Measurements from ENCODE around the gene SNX17. TPM values are rescaled to one million over a fixed set of nuclear protein-coding genes. Genes with fewer than 3 reads are reported as not detected.
A peak's percentile ranks its signal among the peaks of the same experiment; 100 is the strongest.

Gene SNX17, protein sequence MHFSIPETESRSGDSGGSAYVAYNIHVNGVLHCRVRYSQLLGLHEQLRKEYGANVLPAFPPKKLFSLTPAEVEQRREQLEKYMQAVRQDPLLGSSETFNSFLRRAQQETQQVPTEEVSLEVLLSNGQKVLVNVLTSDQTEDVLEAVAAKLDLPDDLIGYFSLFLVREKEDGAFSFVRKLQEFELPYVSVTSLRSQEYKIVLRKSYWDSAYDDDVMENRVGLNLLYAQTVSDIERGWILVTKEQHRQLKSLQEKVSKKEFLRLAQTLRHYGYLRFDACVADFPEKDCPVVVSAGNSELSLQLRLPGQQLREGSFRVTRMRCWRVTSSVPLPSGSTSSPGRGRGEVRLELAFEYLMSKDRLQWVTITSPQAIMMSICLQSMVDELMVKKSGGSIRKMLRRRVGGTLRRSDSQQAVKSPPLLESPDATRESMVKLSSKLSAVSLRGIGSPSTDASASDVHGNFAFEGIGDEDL
- 59.1 TPM for polyA plus RNA-seq (2013, experiment 1 of 2)
- polyA plus RNA-seq (2013, experiment 2 of 2): 55.9 TPM

DNA sequence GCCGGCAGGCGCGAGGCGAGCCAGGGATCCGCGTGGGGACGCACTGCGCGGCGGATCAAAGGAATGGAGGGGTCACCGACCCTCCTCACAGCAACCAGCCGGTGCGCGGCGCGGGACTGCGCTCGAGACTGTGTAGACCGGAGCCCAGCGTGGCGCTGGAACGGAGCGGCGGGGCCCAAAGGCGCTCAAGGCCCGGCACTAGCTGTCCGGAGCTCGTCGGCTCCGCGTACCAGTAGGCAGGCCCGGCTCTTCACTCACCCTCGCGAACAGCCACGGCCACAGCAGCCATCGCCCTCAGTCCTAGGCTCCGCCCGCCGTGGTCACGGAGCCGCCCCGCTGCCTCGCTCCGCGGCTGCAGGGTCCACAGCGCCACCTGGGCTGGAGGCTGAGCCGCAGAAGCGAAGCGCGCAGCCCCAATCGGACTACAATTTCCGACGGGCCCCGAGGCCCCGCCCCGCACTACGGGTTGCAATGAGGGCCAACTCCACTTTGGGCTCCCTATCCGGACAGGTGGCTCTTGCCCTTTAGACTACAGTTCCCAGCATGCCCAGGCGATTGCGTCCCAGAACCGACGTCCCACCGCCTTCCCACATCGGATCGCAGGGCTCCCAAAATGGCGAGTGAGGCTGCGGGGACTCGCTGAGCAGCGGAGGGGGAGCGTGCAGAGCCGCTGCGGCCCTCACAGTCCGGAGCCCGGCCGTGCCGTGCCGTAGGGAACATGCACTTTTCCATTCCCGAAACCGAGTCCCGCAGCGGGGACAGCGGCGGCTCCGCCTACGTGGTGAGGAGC lies at the start of gene SNX17, which contains the start of gene EIF2B4:
Gene SNX17 (plus strand): TSS at position 591 of the 790 bp plus-strand sequence. CDS start 128 bp downstream, at position 719.
Gene EIF2B4 (minus strand): TSS at position 313 of the 790 bp plus-strand sequence. CDS start 24 bp downstream, at position 289.
- Histone ChIP-seq H3K4me3 (ENCODE audit: low read length) (peak within 1 kb of the TSS; percentile 98), H3K27ac (ENCODE audit: low read depth, low read length) (peak within 1 kb of the TSS; percentile 69), H3K9ac (ENCODE audit: low read depth, low read length) (peak within 1 kb of the TSS; percentile 93), H3K9me3 (ENCODE audit: insufficient read depth, low read depth, low read length) (no peaks in the 10 kb centered on the region), H3K36me3 (ENCODE audit: insufficient read depth, low read length) (peaks cover 63% of the 10 kb centered on the region), H3K27me3 (ENCODE audit: insufficient read depth, low read length) (no peaks in the 10 kb centered on the region), H3K4me1 (ENCODE audit: insufficient read depth, low read length) (peaks cover 9% of the 10 kb centered on the region; the same call in 1 of the 2 replicates)
- under 1% methylated on average over 85 of the region's 85 CpGs for WGBS

DNA sequence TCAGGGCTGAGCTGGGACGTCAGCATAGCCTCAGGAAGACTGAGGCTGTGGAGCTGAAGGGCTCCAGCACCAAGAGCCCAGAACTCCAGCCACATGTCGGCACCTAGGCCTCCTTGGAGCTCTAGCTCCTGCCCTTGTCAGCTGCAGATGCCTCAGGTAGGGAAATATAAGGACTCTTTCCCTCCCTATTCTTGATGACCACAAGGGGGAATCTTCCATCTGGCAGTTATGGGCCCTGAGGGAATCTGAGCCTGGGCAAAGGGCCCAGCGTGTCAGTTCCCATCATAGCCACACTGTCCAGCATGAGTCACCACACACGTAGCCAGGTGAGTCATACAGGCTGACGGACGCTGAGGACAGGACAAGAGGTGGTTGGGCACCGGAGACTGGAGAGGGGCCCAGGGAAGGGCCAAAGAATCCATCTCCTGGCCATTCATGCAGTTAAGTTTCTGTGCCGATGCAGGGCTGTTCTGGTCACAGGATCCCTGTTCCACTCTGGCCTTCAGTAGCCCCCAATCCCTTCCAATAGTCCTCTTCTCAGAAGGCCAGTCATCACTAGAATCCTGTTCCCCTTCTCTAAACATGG lies 49.4 kb upstream of the SNX17 start:
- 62% methylated on average over 8 of the region's 8 CpGs for WGBS
- H3K9me3 ChIP-seq (ENCODE audit: insufficient read depth, low read depth, low read length): no peaks in the 10 kb centered on the region
- H3K4me3 ChIP-seq (ENCODE audit: low read length): peak overlapping the region; percentile 85; the same call in 1 of the 2 replicates
- peaks cover 7% of the 10 kb centered on the region for H3K36me3 ChIP-seq (ENCODE audit: insufficient read depth, low read length)
- no peak overlapping the region for H3K27ac ChIP-seq (ENCODE audit: low read depth, low read length)
- H3K27me3 ChIP-seq (ENCODE audit: insufficient read depth, low read length): no peaks in the 10 kb centered on the region
- peaks cover 13% of the 10 kb centered on the region; the same call in 1 of the 2 replicates for H3K4me1 ChIP-seq (ENCODE audit: insufficient read depth, low read length)
- 0 out of 2 replicates have a peak overlapping the region, but pooled peaks have one; percentile 32 for H3K9ac ChIP-seq (ENCODE audit: low read depth, low read length)

- Histone ChIP-seq H3K4me1 (ENCODE audit: insufficient read depth, low read length) (peaks cover 13% of the 10 kb centered on the region; the same call in 1 of the 2 replicates), H3K27me3 (ENCODE audit: insufficient read depth, low read length) (no peaks in the 10 kb centered on the region), H3K36me3 (ENCODE audit: insufficient read depth, low read length) (peaks cover 20% of the 10 kb centered on the region), H3K4me3 (ENCODE audit: low read length) (peak overlapping the region; percentile 85), H3K9me3 (ENCODE audit: insufficient read depth, low read depth, low read length) (no peaks in the 10 kb centered on the region), H3K27ac (ENCODE audit: low read depth, low read length) (peak overlapping the region; percentile 88), H3K9ac (ENCODE audit: low read depth, low read length) (peak overlapping the region; percentile 99)
- WGBS: 7% methylated on average over 10 of the region's 10 CpGs
These were observed 48.1 kb upstream of the SNX17 start for GRCh38 chr2:27322301-27322765.

DNA sequence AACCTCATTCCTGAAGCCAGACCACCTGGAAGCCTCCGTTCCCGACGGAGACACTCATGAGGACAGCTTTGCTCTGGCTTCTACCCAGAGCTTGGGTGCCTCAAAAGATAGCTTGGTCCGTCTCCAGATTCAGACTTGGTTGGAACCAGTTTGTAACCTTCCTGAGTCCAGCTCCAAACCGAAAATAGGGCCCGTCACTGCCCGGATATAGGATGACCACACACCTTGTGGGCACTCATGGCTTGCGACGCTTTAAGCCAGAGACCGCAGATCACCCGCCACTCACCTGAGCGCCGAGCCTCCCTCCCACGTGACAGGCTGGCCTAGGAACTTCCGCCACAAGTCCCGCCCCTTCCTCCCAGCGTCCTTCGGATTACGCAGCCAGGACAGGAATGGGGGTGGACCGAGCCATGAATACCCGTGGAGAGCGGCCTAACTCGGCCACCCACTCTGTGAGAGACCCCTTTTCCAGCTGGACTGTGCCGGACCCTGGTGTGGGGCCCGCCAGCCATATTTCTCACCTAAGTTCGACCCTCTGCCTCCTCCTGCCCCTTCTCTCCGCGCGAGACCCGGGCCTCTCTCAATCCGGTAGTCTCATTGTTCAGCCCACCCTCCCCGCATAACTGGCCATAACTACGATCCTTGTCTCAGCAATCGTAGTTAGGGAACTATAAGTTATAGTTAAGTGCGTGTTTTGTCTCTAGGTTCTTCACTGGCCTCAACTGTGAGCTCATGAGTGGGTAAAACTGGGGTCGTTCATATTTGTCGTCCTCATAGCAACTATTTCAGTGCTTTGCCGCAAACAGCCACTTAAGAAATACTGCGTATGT lies 47.4 kb upstream of the SNX17 start, which contains the start of gene MPV17:
Gene MPV17 (minus strand): TSS at position 332 of the 830 bp plus-strand sequence. CDS start 580 bp downstream, outside the sequence.
- H3K36me3 ChIP-seq (ENCODE audit: insufficient read depth, low read length): peaks cover 25% of the 10 kb centered on the region
- H3K9me3 ChIP-seq (ENCODE audit: insufficient read depth, low read depth, low read length): no peaks in the 10 kb centered on the region
- WGBS: 3% methylated on average over 39 of the region's 39 CpGs
- peak within 1 kb of the TSS; percentile 85 for H3K4me3 ChIP-seq (ENCODE audit: low read length)
- peak within 1 kb of the TSS; percentile 88 for H3K27ac ChIP-seq (ENCODE audit: low read depth, low read length)
- peaks cover 13% of the 10 kb centered on the region; the same call in 1 of the 2 replicates for H3K4me1 ChIP-seq (ENCODE audit: insufficient read depth, low read length)
- H3K9ac ChIP-seq (ENCODE audit: low read depth, low read length): peak within 1 kb of the TSS; percentile 99
- no peaks in the 10 kb centered on the region for H3K27me3 ChIP-seq (ENCODE audit: insufficient read depth, low read length)

- 45% methylated on average over 5 of the region's 5 CpGs for WGBS
- Histone ChIP-seq H3K27me3 (ENCODE audit: insufficient read depth, low read length) (no peaks in the 10 kb centered on the region), H3K4me3 (ENCODE audit: low read length) (peak overlapping the region; percentile 85), H3K4me1 (ENCODE audit: insufficient read depth, low read length) (peaks cover 13% of the 10 kb centered on the region; the same call in 1 of the 2 replicates), H3K9ac (ENCODE audit: low read depth, low read length) (peak overlapping the region; percentile 99), H3K36me3 (ENCODE audit: insufficient read depth, low read length) (peaks cover 32% of the 10 kb centered on the region), H3K27ac (ENCODE audit: low read depth, low read length) (peak overlapping the region; percentile 88), H3K9me3 (ENCODE audit: insufficient read depth, low read depth, low read length) (no peaks in the 10 kb centered on the region)
These were observed 46.7 kb upstream of the SNX17 start for GRCh38 chr2:27323596-27324285.

DNA sequence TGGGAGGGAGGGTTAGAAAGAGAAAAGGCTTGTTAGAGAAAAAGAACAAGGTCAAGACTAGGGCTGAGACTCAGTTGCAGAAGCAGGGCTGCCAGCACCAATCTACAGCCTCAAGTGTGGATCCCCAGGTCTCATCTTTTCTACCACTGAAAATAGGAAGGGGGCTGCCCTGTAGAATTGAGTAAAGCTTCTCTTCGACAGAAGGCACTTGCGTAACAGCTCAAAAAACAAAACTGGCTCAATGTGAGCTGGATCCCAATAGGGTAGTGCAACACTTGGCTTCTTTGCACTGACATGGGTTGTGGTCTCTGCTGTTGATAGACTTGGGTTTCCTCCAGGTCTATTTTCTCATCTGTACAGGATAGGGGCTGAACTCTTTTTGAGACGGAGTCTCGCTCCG lies 45.7 kb upstream of the SNX17 start:
- H3K9ac ChIP-seq (ENCODE audit: low read depth, low read length): no peak overlapping the region
- H3K4me3 ChIP-seq (ENCODE audit: low read length): no peak overlapping the region
- H3K9me3 ChIP-seq (ENCODE audit: insufficient read depth, low read depth, low read length): no peaks in the 10 kb centered on the region
- H3K36me3 ChIP-seq (ENCODE audit: insufficient read depth, low read length): peaks cover 42% of the 10 kb centered on the region
- WGBS: 97% methylated on average over 5 of the region's 5 CpGs
- H3K4me1 ChIP-seq (ENCODE audit: insufficient read depth, low read length): peaks cover 13% of the 10 kb centered on the region; the same call in 1 of the 2 replicates
- H3K27me3 ChIP-seq (ENCODE audit: insufficient read depth, low read length): no peaks in the 10 kb centered on the region
- no peak overlapping the region for H3K27ac ChIP-seq (ENCODE audit: low read depth, low read length)

DNA sequence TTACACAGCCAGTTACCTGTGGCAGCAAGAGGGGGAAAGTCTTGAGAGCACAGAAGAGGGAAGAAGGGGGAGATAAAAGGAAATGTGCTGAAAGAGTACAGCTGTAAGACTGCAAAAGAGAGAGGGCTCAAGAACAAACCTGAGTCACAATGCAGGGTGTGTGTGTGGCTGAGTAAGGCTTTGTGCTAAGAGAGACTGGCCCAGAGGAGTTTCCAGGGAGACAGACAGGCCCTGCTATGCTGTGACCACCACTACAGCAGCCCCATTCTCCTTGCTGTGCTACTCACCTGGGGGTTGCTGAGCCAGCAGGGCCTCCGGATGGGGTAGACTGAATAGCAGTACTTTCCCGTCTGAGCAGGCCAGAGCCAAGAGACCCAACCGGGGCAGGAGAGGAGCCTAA lies 35.1 kb upstream of the SNX17 start:
- Histone ChIP-seq H3K4me3 (ENCODE audit: low read length) (no peak overlapping the region), H3K4me1 (ENCODE audit: insufficient read depth, low read length) (no peaks in the 10 kb centered on the region), H3K9me3 (ENCODE audit: insufficient read depth, low read depth, low read length) (no peaks in the 10 kb centered on the region), H3K9ac (ENCODE audit: low read depth, low read length) (no peak overlapping the region), H3K27ac (ENCODE audit: low read depth, low read length) (no peak overlapping the region), H3K27me3 (ENCODE audit: insufficient read depth, low read length) (no peaks in the 10 kb centered on the region), H3K36me3 (ENCODE audit: insufficient read depth, low read length) (peaks cover 90% of the 10 kb centered on the region)
- WGBS: 91% methylated on average over 3 of the region's 3 CpGs

GRCh38 chr2:27336173-27336572 lies 34.2 kb upstream of the SNX17 start:
- WGBS: 94% methylated on average over 7 of the region's 7 CpGs
- Histone ChIP-seq H3K4me1 (ENCODE audit: insufficient read depth, low read length) (no peaks in the 10 kb centered on the region), H3K9me3 (ENCODE audit: insufficient read depth, low read depth, low read length) (no peaks in the 10 kb centered on the region), H3K27ac (ENCODE audit: low read depth, low read length) (no peak overlapping the region), H3K9ac (ENCODE audit: low read depth, low read length) (no peak overlapping the region), H3K36me3 (ENCODE audit: insufficient read depth, low read length) (peaks cover 90% of the 10 kb centered on the region), H3K4me3 (ENCODE audit: low read length) (no peak overlapping the region), H3K27me3 (ENCODE audit: insufficient read depth, low read length) (no peaks in the 10 kb centered on the region)

- whole genome bisulfite sequencing: 94% methylated on average over 2 of the region's 2 CpGs
- Histone ChIP-seq H3K27ac (ENCODE audit: low read depth, low read length) (no peak overlapping the region), H3K9me3 (ENCODE audit: insufficient read depth, low read depth, low read length) (no peaks in the 10 kb centered on the region), H3K36me3 (ENCODE audit: insufficient read depth, low read length) (peaks cover 19% of the 10 kb centered on the region), H3K4me1 (ENCODE audit: insufficient read depth, low read length) (0 out of 2 replicates have a peak, but pooled peaks cover 2% of the 10 kb centered on the region), H3K27me3 (ENCODE audit: insufficient read depth, low read length) (no peaks in the 10 kb centered on the region), H3K9ac (ENCODE audit: low read depth, low read length) (no peak overlapping the region), H3K4me3 (ENCODE audit: low read length) (no peak overlapping the region)
These were observed 22.8 kb upstream of the SNX17 start for GRCh38 chr2:27347641-27348040.
